HG02981 (cell line): ENCODE measurements around the gene NUP133.
"Not testable (repeated sequence)": the region's sequence is repeated elsewhere in the genome, so short reads cannot be mapped to it uniquely, and the experiment has no call there.

Experiments used
- ATAC-seq: cut with Tn5 transposase; IDR thresholded peaks from one replicate; pipeline ENCODE4 v1.9.1; 2021; ENCODE audit warnings: mild to moderate bottlenecking, moderate library complexity; ENCODE audit not compliant: unreplicated experiment

The NUP133 gene

GRCh38 chr1:229511201-229511600, 3.1 kb upstream of the NUP133 start:
- not testable (repeated sequence) for ATAC-seq

DNA sequence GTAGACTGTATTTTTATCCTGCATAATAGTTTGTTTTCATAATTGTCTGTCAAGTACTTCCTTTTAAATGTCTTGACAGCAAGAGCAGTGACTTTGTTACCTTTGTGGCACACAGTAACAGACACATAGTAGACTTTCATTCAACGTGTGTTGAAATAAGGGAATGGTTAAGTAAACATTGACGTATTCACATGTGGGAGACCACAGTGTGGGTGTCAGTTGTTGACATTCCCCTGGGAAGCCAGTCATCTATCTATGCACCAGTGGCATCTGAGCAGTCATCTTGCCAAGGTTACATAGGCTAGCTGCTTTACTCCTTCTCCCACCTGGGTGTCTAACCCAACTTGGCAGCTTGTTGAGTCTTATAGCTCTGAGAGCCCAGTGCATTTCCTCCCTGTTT, 1.4 kb upstream of the NUP133 start:
- no peak for ATAC-seq

GRCh38 chr1:229508823-229509337, 739 bp upstream of the NUP133 start:
- ATAC-seq, result no peak

- peak; percentile 1 for ATAC-seq
Observed at GRCh38 chr1:229507502-229507901, 639 bp downstream of the NUP133 start.

DNA sequence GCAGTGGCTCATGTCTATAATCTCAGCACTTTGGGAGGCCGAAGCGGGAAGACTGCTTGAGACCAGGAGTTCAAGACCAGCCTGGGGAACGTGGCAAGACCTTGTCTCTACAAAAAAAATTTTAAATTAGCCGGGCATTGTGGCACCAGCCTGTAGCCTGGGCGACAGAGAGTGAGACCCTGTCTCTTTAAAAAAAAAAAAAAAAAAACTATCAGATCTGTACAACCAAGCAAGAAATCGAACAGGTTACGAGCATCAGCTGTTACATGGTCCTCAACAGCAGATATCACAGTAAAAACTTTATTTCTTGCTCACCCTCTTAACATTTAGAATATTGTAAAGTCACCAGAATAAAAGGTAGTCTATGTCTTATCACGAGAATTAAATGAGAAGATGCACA, 1.5 kb downstream of the NUP133 start:
- no peak for ATAC-seq

DNA sequence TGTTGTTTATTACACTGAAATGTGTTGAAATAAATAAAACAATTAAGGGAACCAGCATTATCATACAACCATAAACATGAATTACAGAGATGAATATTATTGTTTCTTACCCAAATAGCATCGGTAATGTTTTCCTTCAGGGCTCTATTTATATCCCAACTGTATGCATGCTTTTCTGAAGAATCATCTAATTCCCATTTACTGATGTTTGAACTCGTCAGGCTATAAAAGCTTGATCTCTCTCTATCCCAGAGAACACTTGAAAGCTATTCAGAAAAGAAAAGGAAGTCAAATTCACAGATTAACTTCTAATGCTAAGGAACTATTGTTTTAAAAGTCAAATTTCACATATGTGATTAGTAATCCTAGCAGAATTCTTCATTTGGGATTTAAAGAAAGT, 12.4 kb downstream of the NUP133 start:
- ATAC-seq, result no peak

DNA sequence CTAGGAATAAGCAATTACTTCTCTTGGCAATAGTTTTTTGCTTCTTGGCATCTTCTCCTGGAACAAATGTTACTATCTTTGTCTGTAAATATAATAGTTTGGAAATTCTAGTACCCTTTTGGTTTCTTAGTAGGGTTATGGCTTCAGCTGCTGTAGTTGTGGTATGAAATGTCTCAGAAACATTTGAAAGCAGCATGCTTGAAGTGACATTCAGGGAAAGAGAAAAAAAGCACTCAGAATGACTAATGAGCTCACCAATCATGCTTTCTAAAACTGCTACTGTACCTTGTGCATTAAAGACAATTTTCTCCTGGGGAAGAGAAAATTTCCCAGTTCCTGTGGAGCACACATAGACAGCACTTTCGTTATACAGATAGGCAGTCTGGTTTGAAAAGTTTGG, 21.0 kb downstream of the NUP133 start:
- no peak for ATAC-seq

DNA sequence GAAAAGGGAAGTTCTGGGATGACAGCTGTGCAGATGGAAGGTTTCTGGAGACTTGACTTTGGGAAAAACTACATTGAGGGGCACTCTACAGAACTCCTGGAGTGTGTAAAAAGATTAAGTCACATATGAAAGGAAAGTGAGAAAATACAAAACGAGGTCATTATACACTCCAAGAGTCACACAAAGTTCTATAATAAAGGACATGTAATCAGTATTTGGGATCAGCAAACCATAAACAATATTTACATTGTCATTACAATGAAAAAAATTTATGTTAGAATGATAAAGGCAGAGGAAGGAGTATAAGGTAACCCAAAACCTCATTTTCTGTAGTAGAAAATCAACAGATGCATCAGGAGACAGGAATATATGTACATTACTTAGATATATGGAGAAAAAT, 22.8 kb downstream of the NUP133 start:
- no peak for ATAC-seq

- no peak for ATAC-seq
Observed at GRCh38 chr1:229482511-229482910, 25.6 kb downstream of the NUP133 start.

GRCh38 chr1:229480495-229480894, 27.6 kb downstream of the NUP133 start:
- ATAC-seq, result no peak

GRCh38 chr1:229479660-229480399, 28.3 kb downstream of the NUP133 start:
- peak; percentile 72 for ATAC-seq

- peak; percentile 66 for ATAC-seq
Observed at GRCh38 chr1:229478852-229479251, 29.3 kb downstream of the NUP133 start.

DNA sequence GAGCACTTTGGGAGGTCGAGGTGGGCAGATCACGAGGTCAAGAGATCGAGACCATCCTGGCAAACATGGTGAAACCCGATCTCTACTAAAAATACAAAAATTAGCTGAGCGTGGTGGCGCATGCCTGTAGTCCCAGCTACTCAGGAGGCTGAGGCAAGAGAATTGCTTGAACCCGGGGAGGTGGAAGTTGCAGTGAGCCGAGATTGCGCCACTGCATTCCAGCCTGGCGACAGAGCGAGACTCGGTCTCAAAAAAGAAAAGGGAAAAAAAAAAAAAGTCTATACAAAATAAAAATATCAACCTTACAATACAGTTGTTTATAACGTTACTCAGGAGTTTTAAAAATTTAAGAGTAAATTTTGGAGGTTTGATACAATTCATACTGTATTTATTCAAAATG, 32.3 kb downstream of the NUP133 start:
- ATAC-seq, result not testable (repeated sequence)

GRCh38 chr1:229474509-229474908, 33.6 kb downstream of the NUP133 start:
- no peak for ATAC-seq

DNA sequence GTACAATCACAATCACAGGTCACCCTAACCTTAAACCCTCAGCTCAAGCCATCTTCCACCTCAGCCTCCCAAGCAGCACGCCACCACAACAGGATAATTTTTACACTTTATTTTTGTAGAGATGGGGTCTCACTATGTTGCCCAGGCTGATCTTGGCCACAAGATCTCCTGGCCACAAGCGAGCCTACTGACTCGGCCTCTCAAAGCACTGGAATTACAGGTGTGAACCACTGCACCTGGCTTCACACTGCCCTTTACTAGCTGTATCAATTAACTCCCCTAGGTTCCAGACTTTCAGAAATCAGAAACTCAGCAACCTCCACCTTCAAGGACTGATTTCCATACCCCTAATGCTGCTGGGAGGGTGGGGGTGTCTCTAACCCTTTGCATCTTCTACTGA, 37.0 kb downstream of the NUP133 start:
- no peak for ATAC-seq

DNA sequence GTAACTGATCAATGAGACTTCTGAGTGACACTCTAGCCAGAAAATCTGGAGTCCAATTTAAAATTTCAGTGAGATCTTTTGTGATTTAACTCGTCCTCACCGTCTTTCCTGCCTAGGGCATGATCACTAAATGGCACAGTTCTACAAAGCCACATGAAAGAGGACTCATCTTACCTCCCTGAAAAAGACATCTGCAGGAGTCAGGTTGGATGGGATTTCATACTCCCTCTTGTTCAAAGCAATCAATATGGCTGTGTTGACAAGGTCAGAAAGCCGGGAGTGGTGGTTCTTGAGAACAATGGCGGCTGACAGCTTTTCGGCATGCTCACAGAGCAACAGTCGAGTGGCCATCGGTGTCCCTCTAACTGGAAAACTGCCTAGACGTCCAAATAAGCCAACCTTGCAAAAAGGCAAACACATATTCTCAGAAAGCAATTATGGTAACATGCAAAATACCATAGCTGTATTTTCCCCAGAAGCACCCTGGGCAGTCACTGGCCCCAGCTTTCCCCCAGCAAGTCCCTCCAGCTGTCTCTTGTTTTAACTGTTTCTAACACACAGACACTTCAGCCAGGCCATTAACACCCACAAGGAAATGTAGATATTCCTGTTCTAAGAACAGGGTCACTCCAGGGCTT, 37.6 kb downstream of the NUP133 start:
- ATAC-seq, result no peak

DNA sequence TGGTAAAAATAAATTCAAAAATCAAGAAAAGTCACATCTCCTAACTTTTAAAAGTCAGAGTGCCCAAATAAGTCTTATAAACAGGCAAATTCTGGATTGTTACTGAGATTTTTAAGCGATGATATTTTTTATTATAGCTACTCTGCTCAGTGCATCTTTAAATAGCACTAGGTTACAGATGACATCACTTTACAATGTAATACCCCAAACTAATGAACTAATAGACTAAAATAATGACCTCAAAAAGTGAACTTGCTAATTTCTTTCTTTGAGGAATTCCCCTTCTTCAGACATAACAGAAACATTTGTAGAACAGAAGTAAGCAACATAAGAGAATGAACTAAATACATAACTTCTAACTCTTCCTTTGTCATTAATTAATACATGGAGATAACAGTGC, 41.3 kb downstream of the NUP133 start:
- no peak for ATAC-seq

GRCh38 chr1:229464672-229465071, 43.5 kb downstream of the NUP133 start:
- ATAC-seq, result no peak

DNA sequence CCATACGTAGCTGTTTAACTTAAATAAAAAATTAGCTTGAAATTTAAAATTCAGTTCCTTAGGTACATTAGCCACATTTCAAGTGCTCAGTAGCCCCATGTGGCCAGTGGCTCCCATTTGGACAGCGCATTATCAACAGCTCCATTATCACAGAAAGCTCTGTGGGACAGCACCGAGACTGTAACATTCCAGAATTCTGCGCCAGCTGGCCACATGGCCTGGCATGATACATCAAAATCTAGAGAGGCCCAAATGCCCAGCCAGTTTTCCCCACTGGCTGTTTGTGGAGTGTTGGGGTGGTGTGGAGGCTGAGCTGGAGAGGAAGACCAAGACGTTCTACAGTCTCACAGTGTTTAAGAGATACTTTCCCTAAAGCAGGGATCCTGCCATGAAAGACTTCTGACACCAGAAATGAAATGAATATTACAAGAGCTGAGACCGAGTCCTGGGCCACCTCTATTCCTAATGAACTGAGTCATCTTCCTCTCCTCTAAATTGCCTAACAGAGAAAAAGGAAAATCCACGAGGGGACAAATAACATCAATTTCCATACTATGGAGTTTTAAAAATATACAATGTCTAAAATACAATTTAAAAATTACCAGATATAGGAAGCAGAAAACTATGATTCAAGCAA, 47.0 kb downstream of the NUP133 start:
- no peak for ATAC-seq

GRCh38 chr1:229459815-229460214, 48.3 kb downstream of the NUP133 start:
- ATAC-seq, result no peak

DNA sequence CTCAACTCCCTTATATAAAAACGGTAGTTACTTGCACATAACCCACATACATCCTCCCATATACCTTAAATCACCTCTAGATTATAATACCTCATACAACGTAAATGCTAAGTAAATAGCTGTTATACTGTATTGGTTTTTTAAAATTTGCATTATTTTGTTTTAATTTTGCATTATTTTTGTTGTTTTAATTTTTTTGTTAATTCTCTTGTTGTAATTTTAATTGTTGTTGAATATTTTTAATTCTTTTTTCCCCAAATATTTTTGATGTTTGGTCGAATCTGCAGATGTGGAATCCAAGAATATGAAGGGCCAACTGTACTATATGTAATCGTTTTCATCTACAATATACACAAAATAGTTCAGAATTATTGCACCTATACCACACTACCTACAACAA, 50.7 kb downstream of the NUP133 start:
- ATAC-seq, result no peak

DNA sequence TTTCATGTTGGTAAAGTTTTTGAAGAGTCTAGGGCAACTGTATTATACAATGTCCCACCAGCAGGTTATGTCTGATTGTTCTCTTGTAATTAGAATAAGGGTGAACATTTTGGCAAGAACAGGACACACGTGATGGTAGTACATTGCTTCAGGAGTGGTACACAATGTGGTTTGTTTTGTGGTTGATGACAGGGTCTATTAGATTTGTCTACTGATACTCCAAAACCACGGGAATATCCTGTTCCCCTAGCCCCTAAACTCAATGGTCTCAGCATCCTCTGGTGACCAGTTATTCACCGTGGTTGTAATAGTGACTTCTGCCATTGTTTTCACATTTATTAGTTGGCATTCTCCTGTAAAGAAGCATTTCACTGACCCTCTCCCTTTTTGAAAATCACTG, 52.1 kb downstream of the NUP133 start:
- ATAC-seq, result no peak
